ENCODE measurements around the gene VSIG8. TPM values are rescaled to one million over a fixed set of nuclear protein-coding genes. Genes with fewer than 3 reads are reported as not detected.

VSIG8 gene
- total and polyA plus RNA-seq, 2 of the 8 experiments (the other 6 are each of a cell fraction or from before 2014, with no cell fraction given): not detected

GRCh38 chr1:159898527-159898926, 36.1 kb upstream of the VSIG8 start:
- Histone ChIP-seq H3K18ac (ENCODE audit: extremely low read depth, low read length) (no peak overlapping the region), H3K4me3 (ENCODE audit: extremely low read depth in 1 of 4, insufficient read depth in 2 of 4, low read depth in 3 of 4, low read length in 4 of 4) (no peak overlapping the region), H2AFZ (ENCODE audit: low read length) (no peak overlapping the region), H3K79me2 (ENCODE audit: control insufficient read depth in 1 of 2, insufficient read depth in 2 of 2, low read length in 2 of 2) (no peaks in the 10 kb centered on the region), H4K8ac (ENCODE audit: extremely low read depth, insufficient read depth, low read length) (no peak overlapping the region), H3K9ac (replicated peaks in 1 of 4; ENCODE audit: extremely low read depth in 1 of 4, low read depth in 3 of 4, low read length in 3 of 4) (peak overlapping the region in 1 of 4 experiments; percentile 13; a peak in 1 of 7 replicates), H2BK15ac (ENCODE audit: low read length) (no peak overlapping the region), H3K14ac (ENCODE audit: insufficient read length) (no peak overlapping the region), H2BK120ac (replicated peaks; ENCODE audit: low read depth, low read length) (no peak overlapping the region), H3K27ac (ENCODE audit: low read depth, low read length) (no peak overlapping the region), H2BK20ac (ENCODE audit: low read length) (no peak overlapping the region), H3K23me2 (ENCODE audit: low read depth, low read length) (peaks cover 3% of the 10 kb centered on the region; the same call in 1 of the 2 replicates), H4K91ac (replicated peaks; ENCODE audit: insufficient read length, low read length) (no peak overlapping the region), H3K79me1 (ENCODE audit: low read depth, low read length) (no peaks in the 10 kb centered on the region), H2AK5ac (ENCODE audit: low read depth, low read length) (no peak overlapping the region), H4K5ac (ENCODE audit: insufficient read length, low read depth, low read length) (no peak overlapping the region), H3K4me2 (ENCODE audit: insufficient read depth in 1 of 2, low read depth in 2 of 2, low read length in 2 of 2) (no peak overlapping the region), H2BK12ac (ENCODE audit: low read depth, low read length) (no peak overlapping the region), H3K9me3 (ENCODE audit: insufficient read depth in 2 of 2, low read depth in 1 of 2, low read length in 1 of 2) (no peaks in the 10 kb centered on the region), H3K36me3 (ENCODE audit: control insufficient read depth in 2 of 4, insufficient read depth in 4 of 4, low read length in 3 of 4) (no peaks in the 10 kb centered on the region), H3K23ac (ENCODE audit: insufficient read length) (no peak overlapping the region), H2BK5ac (ENCODE audit: low read depth, low read length) (no peak overlapping the region), H3K27me3 (replicated peaks in 1 of 4; ENCODE audit: control insufficient read depth in 3 of 4, extremely low read depth in 1 of 4, insufficient read depth in 3 of 4, low read length in 3 of 4) (peaks cover 1 to 9% (median 7%) of the 10 kb centered on the region in 4 experiments; a peak in 5 of 7 replicates), H4K20me1 (replicated peaks in 1 of 2; ENCODE audit: control insufficient read depth in 1 of 2, insufficient read depth in 2 of 2, low read length in 2 of 2) (no peaks in the 10 kb centered on the region), H3K4me1 (replicated peaks in 1 of 4; ENCODE audit: control insufficient read depth in 3 of 4, insufficient read depth in 4 of 4, low read length in 3 of 4) (peaks cover 6 to 12% (median 7%) of the 10 kb centered on the region in 4 experiments), H3K4ac (replicated peaks; ENCODE audit: insufficient read length, low read depth, low read length) (no peak overlapping the region), H3K56ac (replicated peaks; ENCODE audit: insufficient read length, low read depth, low read length) (no peak overlapping the region)
- ChIA-PET POLR2A (ENCODE audit: partially characterized antibody) (no interaction called here), CTCF (ENCODE audit: partially characterized antibody) (interaction anchor here (1.2 kb wide), 2 partner anchors 108 to 109 kb away, joined by 3 read pairs; no protein-coding TSS in a partner anchor)
- WGBS, 2 experiments (ENCODE audit: extremely low coverage in 1 of 2, insufficient coverage in 1 of 2, insufficient read length in 1 of 2, insufficient replicate concordance in 2 of 2, low coverage in 1 of 2, low lambda C conversion rate in 2 of 2, missing lambda C conversion rate in 1 of 2): 81% methylated on average over 3 of the region's 3 CpGs; no CpG with 5 or more reads in 1 of the 2 experiments
- TF ChIP-seq SIRT6 (IDR thresholded peaks at IDR 0.05; ENCODE audit: low read length): no peak
- FAIRE-seq: no peak
- DNase-seq (ENCODE audit: low read depth in 1 of 2, low spot score in 2 of 2): no peak
